GM23248 (cell line): ENCODE measurements around the gene ATP2B2.

ENCODE experiments used
- EZH2 ChIP-seq: fragments of 200-600 bp; sonication (generic); IDR thresholded peaks from 2 replicates; pipeline ENCODE4 v1.6.1; 2018; ENCODE audit warnings: antibody characterized with exemption, mild to moderate bottlenecking; ENCODE audit not compliant: insufficient read depth, poor library complexity, severe bottlenecking
- EZH2phosphoT487 ChIP-seq: fragments of 200-600 bp; sonication (generic); IDR thresholded peaks from 2 replicates; pipeline ENCODE4 v1.6.1; 2018; ENCODE audit warnings: antibody characterized with exemption, moderate library complexity, mild to moderate bottlenecking, low read depth; ENCODE audit not compliant: insufficient read depth

GRCh38 chr3:10389995-10390394, 115.4 kb downstream of the ATP2B2 start:
- TF ChIP-seq EZH2 (no peak), EZH2phosphoT487 (no peak)
